Hematopoietic multipotent progenitor cell treated with erythropoietin and hydrocortisone succinate and interleukin-3 and kit ligand, for 8 days (in vitro differentiated cells): ENCODE measurements around the gene PTPRM.
A peak's percentile ranks its signal among the peaks of the same experiment; 100 is the strongest.

Experiments
- DNase-seq: peaks from one replicate; pipeline ENCODE4 v3.0.0-alpha.2; 2015

The PTPRM gene

DNA sequence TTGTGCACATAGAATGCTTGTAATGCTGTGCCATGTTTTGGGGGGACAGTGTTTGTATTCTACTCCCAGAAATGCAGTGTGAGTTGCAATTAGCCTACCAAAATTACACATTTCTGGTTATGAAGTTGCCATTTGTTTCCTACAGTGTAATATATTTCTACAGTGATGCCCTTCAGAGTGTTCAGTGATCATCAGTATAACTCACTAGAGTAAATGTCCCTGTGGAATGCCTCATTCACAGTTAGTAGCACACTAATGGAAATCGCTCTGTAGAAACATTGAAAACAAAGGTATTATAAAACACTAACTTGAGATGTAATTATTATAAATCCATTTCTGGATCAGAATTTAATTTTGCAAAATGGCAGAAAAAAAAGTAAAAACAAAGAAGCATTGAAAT lies 498.7 kb downstream of the PTPRM start:
- no peak for DNase-seq

DNA sequence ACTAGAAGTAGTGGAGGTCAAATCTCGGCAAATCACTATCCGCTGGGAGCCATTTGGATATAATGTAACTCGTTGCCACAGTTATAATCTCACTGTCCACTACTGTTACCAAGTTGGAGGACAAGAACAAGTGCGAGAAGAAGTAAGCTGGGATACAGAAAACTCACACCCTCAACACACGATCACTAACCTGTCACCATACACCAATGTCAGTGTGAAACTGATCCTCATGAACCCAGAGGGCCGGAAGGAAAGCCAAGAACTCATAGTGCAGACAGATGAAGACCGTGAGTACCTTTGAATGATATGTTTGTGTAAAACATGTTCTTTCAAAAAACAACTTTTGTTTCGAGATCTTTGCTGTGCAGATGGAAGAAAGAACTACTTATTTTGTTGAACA lies 502.6 kb downstream of the PTPRM start:
- DNase-seq: no peak

DNA sequence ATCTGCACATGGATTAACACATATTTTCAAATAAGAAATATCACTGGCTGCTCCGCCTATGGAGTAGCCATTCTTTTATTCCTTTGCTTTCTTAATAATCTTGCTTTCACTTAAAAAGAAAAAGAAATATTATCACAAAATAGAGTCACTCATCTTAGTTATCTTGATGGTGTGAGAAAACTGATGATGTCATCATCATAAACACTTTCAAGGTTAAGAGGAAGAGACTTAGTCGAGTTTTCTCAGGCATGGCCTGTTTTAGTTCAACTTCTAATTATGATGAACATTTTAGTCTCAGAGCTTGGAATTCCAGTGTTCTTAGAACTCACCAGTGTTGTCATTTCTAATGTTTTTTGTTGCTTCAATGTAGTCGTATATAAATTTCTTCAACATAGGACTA lies 506.1 kb downstream of the PTPRM start:
- DNase-seq: no peak

DNA sequence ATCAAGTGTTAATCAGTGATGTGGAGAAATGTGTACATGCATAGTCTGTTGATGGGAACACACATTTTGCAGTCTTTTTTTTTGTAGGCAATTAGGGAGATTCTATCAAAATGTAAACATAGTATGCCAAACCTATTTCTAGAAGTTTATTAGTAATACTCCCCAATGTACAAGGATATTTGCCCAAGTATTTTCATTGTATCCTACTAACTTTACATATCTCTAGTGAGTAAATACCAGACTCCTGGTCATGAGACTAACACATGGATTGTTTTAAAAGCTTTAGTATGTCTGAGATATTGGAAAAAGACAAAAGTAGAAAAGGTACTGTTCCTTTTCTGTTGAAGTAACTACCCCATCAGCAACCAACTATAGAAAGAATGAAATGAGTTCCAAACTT lies 513.0 kb downstream of the PTPRM start:
- no peak for DNase-seq

DNA sequence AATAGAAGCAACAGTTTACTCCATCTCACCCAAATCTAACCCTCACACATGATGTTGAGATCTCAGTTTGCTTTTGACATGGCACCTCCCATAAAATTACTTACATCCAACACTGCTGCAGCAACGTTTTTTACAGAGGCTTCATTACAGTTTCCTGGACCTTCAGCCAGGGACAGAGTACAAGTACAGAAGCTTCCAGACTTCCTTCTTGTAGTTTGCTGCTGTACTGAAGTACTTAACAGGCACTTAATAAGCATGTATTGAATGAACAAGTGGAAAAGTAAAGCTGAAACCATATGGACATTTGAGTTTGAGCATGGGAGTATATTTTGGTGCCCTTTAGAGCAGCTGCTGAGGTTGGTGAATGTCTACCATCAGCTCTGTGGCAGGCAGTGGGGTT lies 514.2 kb downstream of the PTPRM start:
- DNase-seq: no peak

DNA sequence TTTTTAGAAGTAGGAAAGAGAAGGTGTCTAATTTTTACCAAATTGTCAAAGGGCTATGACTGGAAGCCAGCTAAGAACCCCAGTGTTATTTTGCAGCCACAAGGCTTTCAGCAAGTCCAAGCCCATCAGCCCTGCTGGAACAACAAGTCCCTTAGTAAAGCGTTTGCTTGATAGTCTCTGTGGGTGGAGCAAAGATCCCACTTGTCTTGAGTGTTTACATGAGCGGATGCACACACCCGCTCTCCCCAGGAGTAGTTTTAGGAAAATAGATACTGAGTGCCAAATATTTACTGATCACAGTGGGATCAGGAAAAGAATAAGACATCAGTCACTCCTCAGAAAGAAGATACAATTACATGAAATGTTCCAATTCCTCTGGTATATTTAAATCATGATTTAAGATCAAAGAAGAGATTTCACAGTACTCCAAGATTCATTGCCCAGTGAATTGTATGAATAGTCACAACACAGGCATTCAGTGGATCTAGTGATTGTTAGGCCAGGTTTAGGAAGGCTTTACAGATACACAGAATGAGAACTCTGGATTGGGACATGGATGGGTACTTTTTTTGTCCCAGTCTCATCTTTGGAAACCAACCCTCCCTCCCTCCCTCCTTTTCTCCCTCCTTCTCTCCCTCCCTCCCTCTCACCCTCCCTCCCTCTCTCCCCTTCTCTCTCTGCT lies 514.9 kb downstream of the PTPRM start:
- DNase-seq: no peak

DNA sequence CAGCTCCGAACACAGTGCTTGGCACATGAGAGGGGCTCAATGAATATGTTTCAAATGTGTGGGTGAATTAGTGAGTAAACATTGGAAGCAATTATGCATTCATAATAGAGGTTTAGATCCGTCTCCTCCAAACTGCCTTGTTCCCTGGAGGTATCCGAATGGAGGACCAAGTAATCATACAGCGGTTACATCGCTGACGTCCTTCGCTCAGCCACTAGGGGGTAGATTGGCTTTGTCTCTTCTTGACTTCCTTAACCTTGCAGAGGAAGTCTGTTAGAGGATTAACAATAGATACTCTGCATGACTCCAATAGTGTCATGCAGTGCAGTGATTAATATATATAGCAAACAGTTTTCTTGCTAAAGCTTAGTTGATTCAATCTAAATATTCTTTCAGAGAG lies 517.0 kb downstream of the PTPRM start:
- peak; percentile 2 for DNase-seq

DNA sequence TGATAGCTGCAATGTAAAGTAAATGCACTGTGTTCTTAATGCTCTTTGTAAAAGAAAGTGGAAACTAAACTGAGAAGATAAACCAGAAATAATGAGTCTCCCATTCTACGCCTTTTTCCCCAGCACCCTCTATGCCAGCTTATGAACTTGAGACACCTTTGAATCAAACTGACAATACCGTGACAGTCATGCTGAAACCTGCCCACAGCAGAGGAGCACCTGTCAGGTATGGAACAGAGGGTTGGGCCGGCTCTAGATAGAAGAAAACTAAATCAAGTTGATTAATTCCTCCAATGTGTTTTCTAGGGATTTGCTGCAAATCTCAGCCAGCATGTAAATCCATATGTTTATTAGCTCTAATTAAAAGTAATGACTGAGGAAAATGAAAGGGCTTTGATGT lies 521.5 kb downstream of the PTPRM start:
- DNase-seq: no peak

DNA sequence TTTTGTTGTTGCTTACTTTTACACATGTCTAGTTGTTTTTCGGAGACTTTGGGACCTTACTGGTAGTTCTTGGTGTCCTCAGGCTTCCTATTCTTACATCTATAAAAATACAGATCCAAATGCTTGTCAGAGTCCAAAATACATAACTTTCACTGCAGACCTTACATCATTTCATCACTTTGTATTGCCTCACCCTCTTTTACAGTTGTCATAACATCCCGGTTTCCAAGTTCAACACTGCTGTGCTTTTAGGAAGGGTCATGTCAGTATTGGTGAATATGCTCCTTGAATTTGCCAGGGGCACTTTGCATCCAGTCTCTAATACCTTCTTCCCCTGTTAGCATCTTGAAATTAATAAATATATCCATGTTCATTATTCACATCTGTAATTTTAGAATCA lies 523.9 kb downstream of the PTPRM start:
- no peak for DNase-seq

DNA sequence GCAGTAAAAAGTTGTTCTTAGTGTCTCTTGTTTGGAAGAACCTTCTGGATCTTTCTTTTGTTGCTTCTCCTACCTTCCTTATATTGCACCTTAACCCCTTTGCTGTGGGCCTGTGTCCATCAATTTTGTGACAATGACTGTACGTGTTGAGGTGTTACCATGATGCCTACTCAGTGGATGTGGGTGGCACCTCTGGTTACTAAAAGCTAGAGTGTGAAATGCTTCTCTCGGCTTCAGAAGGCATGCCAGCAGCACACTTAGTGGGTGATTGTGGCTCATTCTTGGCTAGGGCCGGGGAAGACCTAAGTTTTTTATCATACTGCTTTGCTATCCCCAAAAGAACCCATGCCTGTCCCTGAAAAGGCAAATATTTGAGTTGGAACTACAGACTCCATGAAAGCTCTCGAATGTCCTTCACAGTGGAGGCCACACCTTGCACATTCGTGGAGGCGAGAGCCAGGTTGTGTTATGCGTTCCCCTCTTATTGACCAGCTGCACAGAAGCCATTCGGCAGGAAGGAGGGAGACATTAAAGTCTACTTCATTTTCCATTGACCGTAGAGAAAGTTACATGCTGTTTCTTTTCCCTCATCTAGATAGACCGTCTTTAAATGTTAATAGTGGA lies 528.9 kb downstream of the PTPRM start:
- no peak for DNase-seq

DNA sequence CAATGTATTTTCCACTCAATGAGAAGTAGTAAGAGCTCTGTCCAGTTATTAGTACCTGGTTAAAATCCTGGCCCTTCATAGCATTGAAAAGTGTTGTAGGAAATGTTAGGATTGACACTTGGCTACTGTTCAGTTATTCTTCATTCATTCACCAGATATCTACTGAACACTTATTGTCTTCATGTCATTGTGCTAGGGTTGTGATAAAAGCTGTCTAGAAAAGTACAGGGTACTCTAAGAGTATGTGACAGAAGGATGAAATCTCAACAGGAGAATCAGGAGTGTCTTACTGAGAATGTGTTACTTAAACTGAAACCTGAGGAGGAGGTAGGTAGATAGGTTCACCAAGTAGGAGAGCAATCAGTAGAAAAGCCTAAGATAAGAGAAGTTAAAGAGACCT lies 530.3 kb downstream of the PTPRM start:
- no peak for DNase-seq

DNA sequence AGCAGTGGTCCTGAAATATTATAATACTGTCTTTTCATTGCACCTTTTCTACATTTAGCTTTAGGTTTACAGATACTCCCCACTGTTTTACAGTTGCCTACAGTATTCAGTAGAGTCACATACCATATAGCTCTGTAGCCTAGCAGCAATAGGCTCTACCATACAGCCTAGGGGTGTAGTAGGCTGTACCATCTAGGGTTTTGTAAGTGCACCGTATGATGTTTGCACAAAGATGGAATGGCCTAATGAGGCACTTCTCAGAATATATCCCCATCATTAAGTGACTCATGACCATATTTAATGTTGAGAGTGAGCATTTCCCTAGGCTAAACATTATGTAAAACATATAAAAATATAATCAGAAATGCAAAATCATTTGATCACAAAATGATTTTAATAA lies 530.8 kb downstream of the PTPRM start:
- no peak for DNase-seq

DNA sequence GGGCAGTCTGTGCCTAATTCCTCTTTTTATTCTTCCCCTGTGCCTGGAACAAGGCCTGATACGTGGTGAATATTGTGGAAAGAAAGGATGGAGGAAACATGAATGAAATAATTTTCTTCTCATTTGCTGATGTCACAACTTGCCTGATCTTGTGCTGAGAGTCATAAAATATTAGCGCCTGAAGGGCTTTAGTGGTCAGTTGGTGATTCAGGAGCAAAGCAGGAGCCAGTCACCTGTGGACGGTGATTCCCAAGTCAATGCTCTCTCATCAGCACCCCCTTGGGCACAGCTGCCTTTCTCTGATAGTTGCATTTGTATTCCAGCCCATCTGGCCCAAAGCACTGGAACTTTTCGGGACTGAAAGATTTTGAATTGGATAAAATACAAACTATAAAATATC lies 539.5 kb downstream of the PTPRM start:
- no peak for DNase-seq

DNA sequence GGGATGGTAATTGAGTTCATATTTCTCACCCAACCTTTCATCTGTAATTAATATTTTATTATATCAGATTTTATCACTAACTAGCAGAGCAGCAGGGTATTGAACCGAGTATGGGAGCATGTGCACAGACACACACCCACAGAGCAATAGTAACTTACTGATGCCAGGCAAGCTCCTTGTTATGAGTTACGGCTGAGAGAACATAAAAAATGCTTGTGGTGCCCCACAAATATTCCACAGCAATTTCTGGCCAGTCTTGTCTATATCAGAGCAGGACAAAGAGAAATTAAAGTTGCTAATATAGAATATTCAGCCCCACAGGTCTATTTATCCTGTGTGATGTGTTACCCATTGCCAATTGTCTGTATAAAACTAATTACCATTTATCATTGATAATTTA lies 540.3 kb downstream of the PTPRM start:
- DNase-seq: no peak

DNA sequence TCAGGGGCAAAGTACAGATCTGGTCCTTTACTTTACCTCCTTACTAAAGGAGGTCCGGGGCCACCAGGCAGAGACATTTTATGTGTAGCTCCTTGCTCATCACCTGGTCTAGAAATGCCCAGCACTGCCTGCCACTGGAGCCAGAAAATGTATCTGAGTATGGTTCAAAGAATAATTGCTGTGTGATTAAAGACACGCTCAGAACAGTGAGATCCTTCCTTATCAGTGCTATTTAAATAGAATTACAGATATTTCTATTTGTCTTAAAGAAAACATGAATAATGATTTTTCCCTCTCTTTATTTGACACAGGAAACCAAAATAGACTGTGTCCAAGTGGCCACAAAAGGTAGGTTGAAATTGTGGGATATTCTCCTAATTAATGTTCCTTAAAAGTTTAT lies 547.4 kb downstream of the PTPRM start:
- DNase-seq: no peak

DNA sequence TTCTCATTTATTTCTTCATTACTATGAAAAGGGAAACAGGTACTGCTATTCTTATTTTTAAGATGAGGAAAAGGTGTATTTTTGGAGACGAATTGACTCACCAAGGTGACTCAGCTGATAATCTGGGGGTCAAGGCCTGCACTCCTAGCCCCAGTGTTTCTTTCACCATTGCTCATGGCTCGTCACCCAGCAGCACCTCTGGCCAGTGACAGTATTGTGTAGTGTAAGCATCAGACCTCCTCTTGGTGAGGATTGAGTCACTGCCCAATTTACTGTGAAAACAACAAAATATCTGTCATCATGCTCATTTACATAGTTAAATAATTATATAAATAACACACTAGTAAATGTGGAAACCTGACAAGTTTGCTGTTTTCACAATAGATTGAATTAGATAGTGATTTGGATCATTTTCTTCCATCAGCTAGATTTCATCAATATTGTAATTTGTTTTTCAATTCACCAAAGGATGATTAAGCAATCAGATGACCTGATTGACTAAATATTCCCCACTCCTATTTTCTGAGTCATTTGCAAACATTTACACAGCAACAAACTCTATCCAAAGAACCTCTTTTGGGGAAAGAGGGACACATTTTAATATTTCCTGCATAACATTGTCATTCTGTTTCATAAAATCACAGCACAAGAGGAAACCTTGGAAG lies 549.4 kb downstream of the PTPRM start:
- no peak for DNase-seq

DNA sequence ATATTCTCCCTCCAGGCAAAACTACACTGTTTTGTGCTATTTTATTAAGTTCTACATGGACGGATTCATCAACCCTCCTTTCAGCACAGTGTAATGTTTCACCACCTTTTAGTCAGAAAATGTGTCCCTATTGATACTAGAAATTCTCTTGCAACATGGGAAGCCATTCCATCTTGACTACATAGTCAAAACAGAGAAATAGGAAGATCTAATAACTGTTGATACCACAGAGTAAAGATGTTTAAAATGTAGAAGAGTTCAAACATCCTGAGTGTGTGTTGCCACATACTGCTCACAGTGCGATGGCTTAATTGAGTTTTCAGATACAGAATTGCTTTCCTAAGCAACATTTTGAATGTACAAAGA lies 549.9 kb downstream of the PTPRM start:
- DNase-seq: no peak

DNA sequence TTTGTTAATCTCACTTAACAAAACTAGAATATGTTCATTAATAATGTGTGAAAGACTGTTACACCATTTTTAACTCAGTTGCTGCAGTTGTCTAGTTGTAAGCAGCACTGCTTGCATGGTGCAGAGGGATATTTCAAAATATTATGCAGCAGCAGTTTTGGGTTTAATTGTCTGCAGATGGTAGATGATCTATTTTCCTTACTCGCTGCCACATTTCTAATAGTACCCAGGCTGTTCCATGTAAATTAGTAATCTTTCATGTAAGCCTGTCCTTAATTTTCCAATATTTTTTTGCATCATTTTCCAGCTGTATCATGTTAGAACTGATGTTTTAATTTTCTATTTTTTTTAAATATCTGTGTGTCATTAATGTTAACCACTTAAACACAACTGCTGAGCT lies 554.0 kb downstream of the PTPRM start:
- no peak for DNase-seq

DNA sequence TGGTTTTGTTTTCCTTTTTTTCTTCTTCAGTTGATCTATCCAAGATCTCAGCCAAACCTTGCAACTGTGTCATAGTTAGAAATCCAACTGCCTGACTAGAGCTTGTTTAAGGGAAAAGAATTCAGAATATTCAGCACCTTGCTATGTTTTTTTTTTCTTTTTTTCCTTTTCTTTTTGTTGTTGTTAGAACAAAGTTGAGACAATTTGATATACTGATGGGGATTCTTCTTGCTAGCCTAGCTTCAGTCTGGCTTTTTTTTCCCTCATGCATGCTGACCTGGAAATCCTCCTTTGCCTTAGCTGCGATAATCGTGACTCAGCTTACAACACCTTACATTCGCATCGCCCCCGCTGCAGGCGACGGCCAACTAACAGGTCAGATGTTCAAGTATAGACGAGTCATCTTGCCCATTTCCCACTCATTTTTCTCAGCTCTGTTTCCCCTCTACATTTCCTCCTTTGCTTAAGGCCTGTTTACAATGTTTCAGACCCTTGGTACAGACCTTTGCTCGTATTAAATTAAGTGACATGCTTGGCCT lies 554.9 kb downstream of the PTPRM start:
- DNase-seq: no peak

DNA sequence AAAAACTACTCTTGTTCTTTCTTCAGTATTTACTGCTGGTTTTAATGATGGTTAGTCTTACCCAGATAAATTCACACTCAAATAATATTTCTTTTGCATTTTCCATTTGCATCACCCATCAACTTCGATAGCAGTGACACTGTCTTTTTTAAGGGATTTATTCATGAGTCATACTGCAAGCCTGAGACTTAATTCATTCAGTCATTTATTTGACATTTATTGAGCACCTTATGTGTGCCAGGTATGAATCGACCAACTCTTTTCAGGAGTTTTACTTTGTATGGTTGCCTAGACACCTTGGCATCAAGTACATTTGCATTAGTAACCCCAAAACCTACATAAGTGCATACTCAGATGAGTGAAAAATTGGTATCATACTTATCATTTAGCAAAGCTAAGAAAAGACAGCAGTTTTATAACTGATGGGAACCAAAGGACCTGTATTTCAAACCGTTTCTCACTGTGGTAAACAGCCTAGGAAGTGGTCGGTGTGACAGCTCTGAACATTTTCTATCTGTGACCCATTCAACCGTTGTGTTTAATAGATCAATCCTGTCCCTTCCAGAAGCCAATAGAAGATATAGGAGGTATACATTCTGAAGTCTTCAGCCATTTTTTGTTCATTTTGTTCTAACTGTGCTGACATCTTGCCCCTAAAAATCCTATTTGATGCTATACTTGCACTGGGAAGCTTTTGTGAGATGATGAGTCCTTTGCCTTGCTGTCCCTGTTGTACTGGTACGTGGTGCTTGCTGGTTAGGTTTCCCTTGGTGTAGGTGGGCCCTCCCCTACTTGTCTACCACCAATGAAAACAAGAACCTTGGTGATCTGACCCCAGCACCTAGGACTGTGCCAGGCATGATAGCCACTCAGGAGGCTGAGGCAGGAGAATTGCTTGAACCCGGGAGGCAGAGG lies 557.4 kb downstream of the PTPRM start:
- no peak for DNase-seq

DNA sequence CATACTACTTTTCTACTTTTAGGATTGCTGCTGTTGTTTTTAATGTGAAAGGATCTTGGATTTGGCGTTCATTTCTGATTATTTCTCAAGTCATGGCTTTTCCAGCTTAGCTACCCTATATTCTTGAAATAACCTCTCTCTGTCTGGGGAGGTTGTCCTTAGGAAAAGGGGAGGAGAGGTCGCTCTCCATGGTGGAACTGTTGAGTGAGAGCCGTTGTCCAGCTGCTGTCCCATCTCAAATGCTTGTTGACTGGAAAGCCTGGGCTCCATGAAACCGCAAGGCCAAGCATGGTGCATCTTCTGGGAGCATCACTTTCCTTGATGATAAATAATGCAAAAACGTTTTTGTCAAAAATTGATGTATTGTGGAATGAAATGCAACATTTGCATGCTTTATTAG lies 563.0 kb downstream of the PTPRM start:
- DNase-seq: no peak

DNA sequence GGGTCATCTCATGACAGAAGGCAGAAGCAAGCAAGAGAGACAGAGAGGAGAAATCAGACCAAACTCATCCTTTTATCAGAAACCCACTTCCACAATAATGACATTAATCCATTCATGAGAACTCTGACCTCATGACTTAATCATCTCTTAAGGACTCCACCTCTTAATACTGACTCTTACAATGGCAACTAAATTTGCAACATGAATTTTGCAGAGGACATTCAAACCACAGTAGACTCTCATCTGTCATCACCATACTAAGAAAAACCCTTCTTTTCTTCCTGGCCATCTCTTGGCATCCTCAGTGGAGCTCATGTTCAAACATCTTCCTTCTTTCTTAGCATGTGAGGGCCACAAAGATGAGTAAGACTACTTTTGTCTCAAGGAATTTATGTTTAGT lies 565.9 kb downstream of the PTPRM start:
- DNase-seq: no peak

DNA sequence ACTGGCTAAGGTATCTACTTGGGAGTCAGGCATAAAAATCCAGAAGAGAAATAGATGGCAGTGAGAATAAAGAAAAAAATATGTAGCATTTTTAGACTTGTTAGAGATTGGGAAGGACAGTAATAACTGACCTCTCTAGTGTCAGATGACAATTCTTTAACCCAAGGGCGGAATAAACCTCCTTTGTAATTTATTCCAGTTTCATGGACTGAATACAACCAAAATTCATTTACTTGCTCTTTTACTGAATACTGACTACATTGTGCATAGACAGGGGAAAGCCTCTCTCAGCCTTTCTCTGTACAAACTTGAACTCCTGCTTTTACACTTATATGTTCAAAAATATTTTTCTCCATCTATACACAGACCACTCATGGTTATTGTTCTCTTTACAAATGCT lies 566.8 kb downstream of the PTPRM start:
- no peak for DNase-seq
